ENCODE data around the gene LORICRIN.

GRCh38 chr1:153242160-153242559 is 17.3 kb upstream of the LORICRIN start:
- TF ChIP-seq SIN3A (IDR thresholded peaks at IDR 0.05; ENCODE audit: borderline replicate concordance, low read depth, low read length) (no peak), GABPA (IDR thresholded peaks at IDR 0.05; ENCODE audit: low read depth) (no peak), RFX5 (IDR thresholded peaks at IDR 0.05; ENCODE audit: low read length) (no peak), EP300 (IDR thresholded peaks at IDR 0.05; ENCODE audit: borderline replicate concordance in 1 of 2, low read depth in 1 of 2, low read length in 1 of 2) (no peak), JUND (IDR thresholded peaks at IDR 0.05) (no peak), NRF1 (IDR thresholded peaks at IDR 0.05; ENCODE audit: low read depth, low read length) (no peak), FOXM1 (IDR thresholded peaks at IDR 0.05; ENCODE audit: low read depth) (no peak), POLR2AphosphoS5 (IDR thresholded peaks at IDR 0.05; ENCODE audit: low read depth, low read length) (no peak), FOSL2 (IDR thresholded peaks at IDR 0.05; ENCODE audit: borderline replicate concordance, low read depth) (no peak), REST (IDR thresholded peaks at IDR 0.05; ENCODE audit: low read depth, low read length) (no peak), TAF1 (IDR thresholded peaks at IDR 0.05; ENCODE audit: borderline replicate concordance, low read depth, low read length) (no peak), ELF1 (IDR thresholded peaks at IDR 0.05) (no peak)
- TF ChIP-seq, protein P1, sequence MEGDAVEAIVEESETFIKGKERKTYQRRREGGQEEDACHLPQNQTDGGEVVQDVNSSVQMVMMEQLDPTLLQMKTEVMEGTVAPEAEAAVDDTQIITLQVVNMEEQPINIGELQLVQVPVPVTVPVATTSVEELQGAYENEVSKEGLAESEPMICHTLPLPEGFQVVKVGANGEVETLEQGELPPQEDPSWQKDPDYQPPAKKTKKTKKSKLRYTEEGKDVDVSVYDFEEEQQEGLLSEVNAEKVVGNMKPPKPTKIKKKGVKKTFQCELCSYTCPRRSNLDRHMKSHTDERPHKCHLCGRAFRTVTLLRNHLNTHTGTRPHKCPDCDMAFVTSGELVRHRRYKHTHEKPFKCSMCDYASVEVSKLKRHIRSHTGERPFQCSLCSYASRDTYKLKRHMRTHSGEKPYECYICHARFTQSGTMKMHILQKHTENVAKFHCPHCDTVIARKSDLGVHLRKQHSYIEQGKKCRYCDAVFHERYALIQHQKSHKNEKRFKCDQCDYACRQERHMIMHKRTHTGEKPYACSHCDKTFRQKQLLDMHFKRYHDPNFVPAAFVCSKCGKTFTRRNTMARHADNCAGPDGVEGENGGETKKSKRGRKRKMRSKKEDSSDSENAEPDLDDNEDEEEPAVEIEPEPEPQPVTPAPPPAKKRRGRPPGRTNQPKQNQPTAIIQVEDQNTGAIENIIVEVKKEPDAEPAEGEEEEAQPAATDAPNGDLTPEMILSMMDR (IDR thresholded peaks at IDR 0.05), result no peak
- TF ChIP-seq, protein P2, sequence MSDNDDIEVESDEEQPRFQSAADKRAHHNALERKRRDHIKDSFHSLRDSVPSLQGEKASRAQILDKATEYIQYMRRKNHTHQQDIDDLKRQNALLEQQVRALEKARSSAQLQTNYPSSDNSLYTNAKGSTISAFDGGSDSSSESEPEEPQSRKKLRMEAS (IDR thresholded peaks at IDR 0.05; ENCODE audit: low read depth), result no peak

Data from SK-N-SH (cell line).